ENCODE results near the gene SSR2.

DNA sequence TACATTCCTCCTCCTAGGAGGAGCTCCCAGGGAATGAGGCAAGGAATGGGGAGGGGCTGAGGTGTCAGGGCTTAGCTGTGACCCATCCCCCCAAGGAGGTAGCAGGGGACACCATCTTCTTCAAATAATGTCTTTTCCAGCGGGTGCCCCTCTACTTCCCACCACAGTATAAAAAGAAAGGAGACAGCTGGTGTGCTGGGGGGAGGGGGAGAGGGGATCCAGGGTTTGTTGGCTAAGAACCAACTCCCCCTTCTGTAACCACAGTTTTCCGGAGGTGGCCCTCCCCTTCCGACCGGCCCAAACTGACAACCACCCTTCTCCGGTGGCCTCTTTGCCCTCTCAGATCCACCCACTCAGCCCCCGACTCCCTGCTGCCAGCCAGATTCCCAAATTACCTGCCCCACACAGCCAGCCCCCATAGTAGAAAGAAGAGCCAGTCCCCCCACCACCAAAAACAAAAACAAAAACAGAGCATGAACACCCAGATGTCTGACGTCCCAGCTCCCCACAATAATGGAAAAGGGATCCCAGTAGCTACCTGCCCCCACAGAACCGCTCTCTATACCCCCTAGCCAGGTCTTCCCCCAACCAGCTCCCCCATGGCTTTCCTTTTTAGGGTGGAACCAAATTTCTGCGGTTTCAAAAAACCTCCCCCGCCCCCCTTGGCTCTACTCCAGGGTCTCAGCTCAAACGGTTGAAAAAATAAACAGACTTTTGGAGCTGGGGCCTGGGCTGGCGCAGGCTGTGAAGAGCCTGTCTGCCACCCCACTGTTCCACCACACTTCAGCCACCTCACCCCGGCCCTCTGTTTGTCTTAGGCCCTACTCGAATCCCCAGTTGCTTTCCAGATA is 44.5 kb downstream of the SSR2 start:
- no peak for TF ChIP-seq POLR2A (IDR thresholded peaks at IDR 0.05)
- no peak for TF ChIP-seq POLR2AphosphoS5 (IDR thresholded peaks at IDR 0.05)
- TF ChIP-seq CTCF (IDR thresholded peaks at IDR 0.05): no peak

Data from transverse colon (tissue), 4 donors.